ENCODE measurements around the gene GLB1L. TPM values are rescaled to one million over a fixed set of nuclear protein-coding genes. Genes with fewer than 3 reads are reported as not detected.

GLB1L gene
- polyA plus RNA-seq, 1 donor (not counting 4 experiments of a cell fraction or from before 2014, with no cell fraction given) = 5.2 TPM

DNA sequence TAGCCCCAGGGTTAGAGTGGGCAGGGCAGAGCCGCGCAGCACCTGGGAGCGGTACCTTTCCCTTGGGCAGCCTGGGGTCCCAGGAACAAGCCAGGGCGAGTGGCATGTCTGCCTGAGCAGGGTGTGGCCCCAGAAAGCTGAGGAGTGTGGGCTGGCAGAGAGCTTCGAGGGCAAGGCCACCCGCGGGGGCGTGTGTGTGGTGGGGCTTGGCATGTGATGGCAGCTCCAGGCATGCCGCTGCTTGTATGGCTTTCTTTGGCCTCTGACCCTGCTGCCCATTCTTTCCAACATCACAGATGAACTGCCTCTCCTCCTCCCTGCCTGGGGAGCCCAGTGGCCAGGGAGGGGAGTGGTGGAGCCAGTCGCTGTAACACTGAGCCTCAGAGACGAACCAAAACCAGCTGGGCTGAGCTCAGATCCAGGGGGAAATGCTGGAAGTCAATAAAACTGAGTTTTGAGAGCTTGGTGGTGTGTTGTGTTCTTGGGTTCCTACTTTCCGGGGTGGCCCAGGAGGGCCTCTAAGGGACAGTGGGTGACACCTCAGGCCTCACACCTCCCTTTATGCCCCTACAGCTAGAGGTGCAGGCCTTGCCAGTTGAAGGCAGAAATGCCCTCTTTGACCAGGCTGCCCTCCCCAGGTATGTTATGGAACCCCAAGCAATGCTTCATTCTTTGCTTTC lies 41.3 kb upstream of the GLB1L start:
- peak overlapping the region; percentile 72 for H3K27ac ChIP-seq (ENCODE audit: control insufficient read depth, insufficient read depth, low read length)
- H2AFZ ChIP-seq (ENCODE audit: control insufficient read depth, low read length) = peak overlapping the region; percentile 74
- peak overlapping the region in 2 of 3 experiments; percentile 24 to 50 for H3K4me3 ChIP-seq (ENCODE audit: control insufficient read depth in 2 of 3, extremely low read depth in 1 of 3, insufficient read depth in 2 of 3, low read depth in 1 of 3, low read length in 3 of 3)
- peaks cover 15 to 19% of the 10 kb centered on the region in 2 experiments for H3K36me3 ChIP-seq (ENCODE audit: control insufficient read depth in 2 of 2, extremely low read depth in 1 of 2, insufficient read depth in 2 of 2, low read length in 2 of 2)
- TF ChIP-seq, protein P1, sequence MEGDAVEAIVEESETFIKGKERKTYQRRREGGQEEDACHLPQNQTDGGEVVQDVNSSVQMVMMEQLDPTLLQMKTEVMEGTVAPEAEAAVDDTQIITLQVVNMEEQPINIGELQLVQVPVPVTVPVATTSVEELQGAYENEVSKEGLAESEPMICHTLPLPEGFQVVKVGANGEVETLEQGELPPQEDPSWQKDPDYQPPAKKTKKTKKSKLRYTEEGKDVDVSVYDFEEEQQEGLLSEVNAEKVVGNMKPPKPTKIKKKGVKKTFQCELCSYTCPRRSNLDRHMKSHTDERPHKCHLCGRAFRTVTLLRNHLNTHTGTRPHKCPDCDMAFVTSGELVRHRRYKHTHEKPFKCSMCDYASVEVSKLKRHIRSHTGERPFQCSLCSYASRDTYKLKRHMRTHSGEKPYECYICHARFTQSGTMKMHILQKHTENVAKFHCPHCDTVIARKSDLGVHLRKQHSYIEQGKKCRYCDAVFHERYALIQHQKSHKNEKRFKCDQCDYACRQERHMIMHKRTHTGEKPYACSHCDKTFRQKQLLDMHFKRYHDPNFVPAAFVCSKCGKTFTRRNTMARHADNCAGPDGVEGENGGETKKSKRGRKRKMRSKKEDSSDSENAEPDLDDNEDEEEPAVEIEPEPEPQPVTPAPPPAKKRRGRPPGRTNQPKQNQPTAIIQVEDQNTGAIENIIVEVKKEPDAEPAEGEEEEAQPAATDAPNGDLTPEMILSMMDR (optimal IDR thresholded peaks at IDR 0.05 in 1 of 3, IDR thresholded peaks at IDR 0.05 in 1 of 3, conservative IDR thresholded peaks at IDR 0.05 in 1 of 3; ENCODE audit: extremely low read depth in 1 of 3, insufficient read depth in 2 of 3, low read length in 3 of 3) = no peak
- TF ChIP-seq EZH2 (IDR thresholded peaks at IDR 0.05; ENCODE audit: low read length) = no peak
- H3K9me3 ChIP-seq (ENCODE audit: control insufficient read depth, low read depth, low read length) = no peaks in the 10 kb centered on the region
- H3K79me2 ChIP-seq (ENCODE audit: control insufficient read depth, insufficient read depth, low read length) = no peaks in the 10 kb centered on the region
- no peaks in the 10 kb centered on the region for H3K9me1 ChIP-seq (ENCODE audit: control insufficient read depth, extremely low read depth, insufficient read depth, low read length)
- H3K9ac ChIP-seq (ENCODE audit: control insufficient read depth, extremely low read depth, insufficient read depth, low read length) = peak overlapping the region; percentile 52
- peak overlapping the region; percentile 80 for H3K4me2 ChIP-seq (ENCODE audit: control insufficient read depth, extremely low read depth, insufficient read depth, low read depth, low read length)
- H4K20me1 ChIP-seq (ENCODE audit: control insufficient read depth, extremely low read depth, insufficient read depth, low read length) = no peaks in the 10 kb centered on the region
- peaks cover 36% of the 10 kb centered on the region for H3K4me1 ChIP-seq (ENCODE audit: control insufficient read depth, extremely low read depth, insufficient read depth, low read length)
- FAIRE-seq = no peak
- no peaks in the 10 kb centered on the region for H3K27me3 ChIP-seq (ENCODE audit: control insufficient read depth, extremely low read depth, insufficient read depth, low read length)
- no peak for DNase-seq (ENCODE audit: low read depth, low spot score)
- dilution Hi-C loops (cut with MboI; ENCODE audit: extremely low pct_ligation_motif_present, low sequenced_read_pairs) = no loop called here

DNA sequence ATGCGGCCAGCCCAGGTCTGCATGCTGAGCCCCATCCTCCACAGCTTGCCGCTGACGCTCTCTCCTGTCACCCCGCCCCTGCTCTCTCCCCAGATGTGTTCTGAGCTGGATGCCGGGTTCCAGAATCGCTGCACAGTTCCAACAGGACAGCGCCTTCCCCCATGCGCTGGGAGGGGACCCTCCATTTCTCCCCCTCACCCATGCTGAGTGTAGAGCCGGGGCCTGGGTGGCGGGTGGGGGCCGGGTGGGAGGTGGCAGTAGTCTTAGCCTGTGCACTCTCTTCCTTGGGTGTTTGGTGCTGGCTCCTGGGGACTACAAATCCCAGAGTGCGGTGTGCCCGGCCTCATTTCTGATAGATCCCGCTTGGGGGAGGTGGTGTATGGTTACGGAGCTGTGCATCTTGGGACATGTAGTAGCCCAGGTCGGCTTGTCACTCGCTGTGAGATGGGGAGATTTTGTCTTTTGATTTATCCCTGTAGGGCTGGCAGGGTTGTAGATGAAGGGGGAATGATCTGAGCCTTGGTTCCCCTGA lies 40.7 kb upstream of the GLB1L start:
- DNase-seq (ENCODE audit: low read depth, low spot score) (no peak), FAIRE-seq (peak; percentile 89)
- dilution Hi-C loops (cut with MboI; ENCODE audit: extremely low pct_ligation_motif_present, low sequenced_read_pairs) = no loop called here
- peaks cover 20 to 24% of the 10 kb centered on the region in 2 experiments for H3K36me3 ChIP-seq (ENCODE audit: control insufficient read depth in 2 of 2, extremely low read depth in 1 of 2, insufficient read depth in 2 of 2, low read length in 2 of 2)
- no peaks in the 10 kb centered on the region for H3K79me2 ChIP-seq (ENCODE audit: control insufficient read depth, insufficient read depth, low read length)
- H3K4me2 ChIP-seq (ENCODE audit: control insufficient read depth, extremely low read depth, insufficient read depth, low read depth, low read length) = peak overlapping the region; percentile 80
- H3K9me1 ChIP-seq (ENCODE audit: control insufficient read depth, extremely low read depth, insufficient read depth, low read length) = no peaks in the 10 kb centered on the region
- no peaks in the 10 kb centered on the region for H4K20me1 ChIP-seq (ENCODE audit: control insufficient read depth, extremely low read depth, insufficient read depth, low read length)
- H3K9me3 ChIP-seq (ENCODE audit: control insufficient read depth, low read depth, low read length) = no peaks in the 10 kb centered on the region
- no peaks in the 10 kb centered on the region for H3K27me3 ChIP-seq (ENCODE audit: control insufficient read depth, extremely low read depth, insufficient read depth, low read length)
- no peak for TF ChIP-seq EZH2 (IDR thresholded peaks at IDR 0.05; ENCODE audit: low read length)
- TF ChIP-seq, protein P1 (optimal IDR thresholded peaks at IDR 0.05 in 1 of 3, IDR thresholded peaks at IDR 0.05 in 1 of 3, conservative IDR thresholded peaks at IDR 0.05 in 1 of 3; ENCODE audit: extremely low read depth in 1 of 3, insufficient read depth in 2 of 3, low read length in 3 of 3) = no peak
- peak overlapping the region; percentile 72 for H3K27ac ChIP-seq (ENCODE audit: control insufficient read depth, insufficient read depth, low read length)
- H3K4me1 ChIP-seq (ENCODE audit: control insufficient read depth, extremely low read depth, insufficient read depth, low read length) = peaks cover 36% of the 10 kb centered on the region
- H3K4me3 ChIP-seq (ENCODE audit: control insufficient read depth in 2 of 3, extremely low read depth in 1 of 3, insufficient read depth in 2 of 3, low read depth in 1 of 3, low read length in 3 of 3) = peak overlapping the region in 2 of 3 experiments; percentile 30 to 52
- peak overlapping the region; percentile 74 for H2AFZ ChIP-seq (ENCODE audit: control insufficient read depth, low read length)
- H3K9ac ChIP-seq (ENCODE audit: control insufficient read depth, extremely low read depth, insufficient read depth, low read length) = peak overlapping the region; percentile 69
